ENCODE measurements around the gene RSPH6A. TPM values are rescaled to one million over a fixed set of nuclear protein-coding genes. Genes with fewer than 3 reads are reported as not detected.
"Not testable (repeated sequence)": the region's sequence is repeated elsewhere in the genome, so short reads cannot be mapped to it uniquely, and the experiment has no call there.

The RSPH6A gene
- total RNA-seq, 2 donors from 2014 or later = 0.12 TPM; not detected in 1

- DNase-seq = no peak
- Histone ChIP-seq H3K4me3 (no peak overlapping the region), H3K9ac (ENCODE audit: low read depth in 2 of 2, low read length in 2 of 2) (no peak overlapping the region), H3K27me3 (no peaks in the 10 kb centered on the region), H3K4me1 (no peaks in the 10 kb centered on the region), H3K27ac (no peak overlapping the region), H3K36me3 (no peaks in the 10 kb centered on the region), H3K9me3 (no peaks in the 10 kb centered on the region)
- TF ChIP-seq CTCF (IDR thresholded peaks at IDR 0.05) = no peak
- intact Hi-C loops (cut with DNase I) = no loop called here
These were observed 61.6 kb downstream of the RSPH6A start for GRCh38 chr19:45753548-45753947.

- no peaks in the 10 kb centered on the region for H3K9me3 ChIP-seq
- H3K9ac ChIP-seq (ENCODE audit: low read depth in 2 of 2, low read length in 2 of 2) = no peak overlapping the region
- no peak overlapping the region for H3K4me3 ChIP-seq
- H3K27me3 ChIP-seq = no peaks in the 10 kb centered on the region
- intact Hi-C loops (cut with DNase I) = no loop called here
- no peak overlapping the region for H3K27ac ChIP-seq
- DNase-seq = no peak
- H3K4me1 ChIP-seq = no peaks in the 10 kb centered on the region
- no peak for TF ChIP-seq CTCF (IDR thresholded peaks at IDR 0.05)
- no peaks in the 10 kb centered on the region for H3K36me3 ChIP-seq
These were observed 62.5 kb downstream of the RSPH6A start for GRCh38 chr19:45752639-45753038.

- intact Hi-C loops (cut with DNase I) = not testable (repeated sequence)
These were observed 63.6 kb downstream of the RSPH6A start for GRCh38 chr19:45751483-45751882.

GRCh38 chr19:45747513-45747912, 67.6 kb downstream of the RSPH6A start:
- intact Hi-C loops (cut with DNase I) = no loop called here
- Histone ChIP-seq H3K9ac (ENCODE audit: low read depth in 2 of 2, low read length in 2 of 2) (no peak overlapping the region), H3K9me3 (no peaks in the 10 kb centered on the region), H3K27ac (no peak overlapping the region), H3K36me3 (no peaks in the 10 kb centered on the region), H3K27me3 (no peaks in the 10 kb centered on the region), H3K4me1 (no peaks in the 10 kb centered on the region), H3K4me3 (no peak overlapping the region)
- no peak for TF ChIP-seq CTCF (IDR thresholded peaks at IDR 0.05)
- DNase-seq = no peak

More at GRCh38 chr19:45751483-45751882, 63.6 kb downstream of the RSPH6A start:
- H3K27ac ChIP-seq; H3K36me3 ChIP-seq; H3K4me1 ChIP-seq; H3K9me3 ChIP-seq; H3K4me3 ChIP-seq; H3K27me3 ChIP-seq; H3K9ac ChIP-seq (ENCODE audit: low read depth in 2 of 2, low read length in 2 of 2); DNase-seq: not testable (repeated sequence)

- no peak for DNase-seq
These were observed 68.2 kb downstream of the RSPH6A start for GRCh38 chr19:45746866-45747265.

More at GRCh38 chr19:45746866-45747265, 68.2 kb downstream of the RSPH6A start:
- Histone ChIP-seq H3K9me3 (no peaks in the 10 kb centered on the region), H3K27me3 (no peaks in the 10 kb centered on the region), H3K9ac (ENCODE audit: low read depth in 2 of 2, low read length in 2 of 2) (no peak overlapping the region), H3K27ac (no peak overlapping the region), H3K4me1 (no peaks in the 10 kb centered on the region), H3K36me3 (no peaks in the 10 kb centered on the region), H3K4me3 (no peak overlapping the region)
- TF ChIP-seq CTCF (IDR thresholded peaks at IDR 0.05) = no peak
- intact Hi-C loops (cut with DNase I) = no loop called here

Other genes with a start within 250 kb of the RSPH6A start
- gene OPA3, start 230.5 kb downstream of the RSPH6A start, total RNA-seq = 10 to 100 TPM; 12.4 to 14.8 TPM
- 1 to 10 TPM in 1 of 2 donors, under 1 TPM in 1; 0.52 to 2.0 TPM for gene GPR4, start 213.1 kb downstream of the RSPH6A start, total RNA-seq
- 100 to 1,000 TPM in 1 of 2 donors, 10 to 100 TPM in 1; 96.2 to 106 TPM for gene EML2, start 175.9 kb downstream of the RSPH6A start, total RNA-seq
- gene GIPR, start 147.1 kb downstream of the RSPH6A start, total RNA-seq = 1 to 10 TPM; 8.3 to 9.5 TPM
- 100 to 1,000 TPM; 269 to 484 TPM for gene SNRPD2, start 123.4 kb downstream of the RSPH6A start, total RNA-seq
- 10 to 100 TPM; 10.7 to 11.2 TPM for gene QPCTL, start 122.6 kb downstream of the RSPH6A start, total RNA-seq
- gene FBXO46, start 84.4 kb downstream of the RSPH6A start, total RNA-seq = 10 to 100 TPM; 28.3 to 28.8 TPM
- not detected for gene MEIOSIN, start 81.9 kb downstream of the RSPH6A start, total RNA-seq
- gene SIX5, start 46.1 kb downstream of the RSPH6A start, total RNA-seq = 10 to 100 TPM; 11.0 to 15.8 TPM
- 10 to 100 TPM; 30.6 to 36.0 TPM for gene DMPK, start 32.8 kb downstream of the RSPH6A start, total RNA-seq
- gene DMWD, start 22.5 kb downstream of the RSPH6A start, total RNA-seq = 10 to 100 TPM; 29.1 to 43.6 TPM
- gene SYMPK, start 47.8 kb upstream of the RSPH6A start, total RNA-seq = 100 to 1,000 TPM in 1 of 2 donors, 10 to 100 TPM in 1; 55.7 to 101 TPM
- 10 to 100 TPM; 48.5 to 55.9 TPM for gene FOXA3, start 49.0 kb upstream of the RSPH6A start, total RNA-seq
- 10 to 100 TPM; 20.3 to 29.7 TPM for gene IRF2BP1, start 70.8 kb upstream of the RSPH6A start, total RNA-seq
- gene MYPOP, start 87.3 kb upstream of the RSPH6A start, total RNA-seq = 1 to 10 TPM; 8.9 to 9.0 TPM
- not detected for gene NANOS2, start 99.5 kb upstream of the RSPH6A start, total RNA-seq
- 1 to 10 TPM in 1 of 2 donors, under 1 TPM in 1; 0.72 to 1.1 TPM for gene NOVA2, start 158.6 kb upstream of the RSPH6A start, total RNA-seq
- gene CCDC61, start 180.2 kb upstream of the RSPH6A start, total RNA-seq = 10 to 100 TPM; 14.4 to 32.2 TPM
- gene PGLYRP1, start 207.7 kb upstream of the RSPH6A start, total RNA-seq = not detected
- gene IGFL4, start 225.7 kb upstream of the RSPH6A start, total RNA-seq = not detected

Data from colonic mucosa (tissue), 4 donors.